Measurements from ENCODE around the gene UVSSA.
"Not testable (repeated sequence)": the region's sequence is repeated elsewhere in the genome, so short reads cannot be mapped to it uniquely, and the experiment has no call there.

UVSSA gene

GRCh38 chr4:1333256-1333655 is 13.8 kb upstream of the UVSSA start:
- TF ChIP-seq CTCF (IDR thresholded peaks at IDR 0.05; ENCODE audit: low read depth, low read length, missing control alignments): no peak
- no peak overlapping the region for H3K4me3 ChIP-seq (ENCODE audit: low read depth, low read length)
- in situ Hi-C loops (cut with HindIII; ENCODE audit: low sequenced_read_pairs): no loop called here
- DNase-seq (ENCODE audit: low read depth): no peak

GRCh38 chr4:1333851-1334578 is 13.0 kb upstream of the UVSSA start:
- H3K4me3 ChIP-seq (ENCODE audit: low read depth, low read length); DNase-seq (ENCODE audit: low read depth); in situ Hi-C loops (cut with HindIII; ENCODE audit: low sequenced_read_pairs): not testable (repeated sequence)

GRCh38 chr4:1334579-1334895 is 12.5 kb upstream of the UVSSA start:
- in situ Hi-C loops (cut with HindIII; ENCODE audit: low sequenced_read_pairs): no loop called here
- no peak for DNase-seq (ENCODE audit: low read depth)
- no peak overlapping the region for H3K4me3 ChIP-seq (ENCODE audit: low read depth, low read length)
- TF ChIP-seq CTCF (IDR thresholded peaks at IDR 0.05; ENCODE audit: low read depth, low read length, missing control alignments): no peak

- H3K4me3 ChIP-seq (ENCODE audit: low read depth, low read length); DNase-seq (ENCODE audit: low read depth); in situ Hi-C loops (cut with HindIII; ENCODE audit: low sequenced_read_pairs): not testable (repeated sequence)
These were observed 11.7 kb upstream of the UVSSA start for GRCh38 chr4:1335193-1335883.

GRCh38 chr4:1336088-1336491 is 10.9 kb upstream of the UVSSA start:
- DNase-seq (ENCODE audit: low read depth): no peak
- H3K4me3 ChIP-seq (ENCODE audit: low read depth, low read length): no peak overlapping the region
- in situ Hi-C loops (cut with HindIII; ENCODE audit: low sequenced_read_pairs): no loop called here
- TF ChIP-seq CTCF (IDR thresholded peaks at IDR 0.05; ENCODE audit: low read depth, low read length, missing control alignments): no peak

- no peak overlapping the region for H3K4me3 ChIP-seq (ENCODE audit: low read depth, low read length)
- in situ Hi-C loops (cut with HindIII; ENCODE audit: low sequenced_read_pairs): no loop called here
- DNase-seq (ENCODE audit: low read depth): no peak
- TF ChIP-seq CTCF (IDR thresholded peaks at IDR 0.05; ENCODE audit: low read depth, low read length, missing control alignments): no peak
These were observed 9.6 kb upstream of the UVSSA start for GRCh38 chr4:1337376-1337831.

GRCh38 chr4:1337951-1338751 is 8.9 kb upstream of the UVSSA start:
- H3K4me3 ChIP-seq (ENCODE audit: low read depth, low read length): no peak overlapping the region
- TF ChIP-seq CTCF (IDR thresholded peaks at IDR 0.05; ENCODE audit: low read depth, low read length, missing control alignments): no peak
- DNase-seq (ENCODE audit: low read depth): no peak
- in situ Hi-C loops (cut with HindIII; ENCODE audit: low sequenced_read_pairs): no loop called here
